ENCODE results near the gene PADI1.

Gene PADI1

DNA sequence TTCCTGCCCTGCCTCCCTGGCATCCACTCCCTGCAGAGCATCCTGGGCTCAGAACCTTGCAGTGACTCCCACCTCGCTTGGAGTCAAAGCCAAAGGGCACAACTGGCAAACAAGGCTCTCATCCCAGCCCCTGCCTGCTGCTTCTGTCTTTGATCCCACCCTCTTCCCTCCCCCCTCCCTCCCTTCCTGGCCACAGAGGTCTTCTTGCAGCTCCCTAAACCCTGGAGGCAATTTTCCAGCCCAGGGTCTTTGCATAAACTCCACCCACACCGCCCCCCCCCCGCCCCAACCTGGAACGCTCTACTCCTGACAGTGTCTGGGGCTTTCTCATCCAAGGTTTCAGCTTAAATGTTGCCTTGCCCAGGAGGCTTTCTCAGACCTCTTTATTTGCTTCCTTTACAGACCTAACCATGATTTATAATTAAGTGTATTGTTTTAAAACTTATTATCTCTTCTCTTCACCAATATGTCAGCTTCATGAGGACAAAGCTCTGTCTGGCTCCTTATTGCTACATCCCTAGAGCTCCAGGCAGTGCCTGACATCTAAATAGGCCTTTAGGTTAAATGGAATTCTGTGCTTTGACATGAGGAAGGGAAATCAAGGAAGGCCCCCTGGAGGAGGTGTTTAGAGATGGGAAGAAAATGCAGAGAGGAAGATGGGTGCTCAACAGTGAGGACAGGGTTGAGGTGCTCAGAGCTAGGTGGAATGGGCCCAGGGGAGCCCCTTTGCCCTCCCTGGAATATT is 37.7 kb upstream of the PADI1 start:
- H3K27ac Mint-ChIP-seq = peak overlapping the region; percentile 59
- H3K4me1 Mint-ChIP-seq = peaks cover 23% of the 10 kb centered on the region
- DNase-seq = no peak
- no peaks in the 10 kb centered on the region for H3K9me3 Mint-ChIP-seq
- no peaks in the 10 kb centered on the region for H3K36me3 Mint-ChIP-seq (ENCODE audit: low read depth)
- TF ChIP-seq, protein P1, sequence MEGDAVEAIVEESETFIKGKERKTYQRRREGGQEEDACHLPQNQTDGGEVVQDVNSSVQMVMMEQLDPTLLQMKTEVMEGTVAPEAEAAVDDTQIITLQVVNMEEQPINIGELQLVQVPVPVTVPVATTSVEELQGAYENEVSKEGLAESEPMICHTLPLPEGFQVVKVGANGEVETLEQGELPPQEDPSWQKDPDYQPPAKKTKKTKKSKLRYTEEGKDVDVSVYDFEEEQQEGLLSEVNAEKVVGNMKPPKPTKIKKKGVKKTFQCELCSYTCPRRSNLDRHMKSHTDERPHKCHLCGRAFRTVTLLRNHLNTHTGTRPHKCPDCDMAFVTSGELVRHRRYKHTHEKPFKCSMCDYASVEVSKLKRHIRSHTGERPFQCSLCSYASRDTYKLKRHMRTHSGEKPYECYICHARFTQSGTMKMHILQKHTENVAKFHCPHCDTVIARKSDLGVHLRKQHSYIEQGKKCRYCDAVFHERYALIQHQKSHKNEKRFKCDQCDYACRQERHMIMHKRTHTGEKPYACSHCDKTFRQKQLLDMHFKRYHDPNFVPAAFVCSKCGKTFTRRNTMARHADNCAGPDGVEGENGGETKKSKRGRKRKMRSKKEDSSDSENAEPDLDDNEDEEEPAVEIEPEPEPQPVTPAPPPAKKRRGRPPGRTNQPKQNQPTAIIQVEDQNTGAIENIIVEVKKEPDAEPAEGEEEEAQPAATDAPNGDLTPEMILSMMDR (IDR thresholded peaks at IDR 0.05) = no peak
- peaks cover 18% of the 10 kb centered on the region for H3K27me3 Mint-ChIP-seq (ENCODE audit: low read depth, poor library complexity)
- no peak overlapping the region for H3K4me3 Mint-ChIP-seq

GRCh38 chr1:17167786-17168090 is 37.2 kb upstream of the PADI1 start:
- DNase-seq = no peak
- H3K36me3 Mint-ChIP-seq (ENCODE audit: low read depth) = no peaks in the 10 kb centered on the region
- no peaks in the 10 kb centered on the region for H3K9me3 Mint-ChIP-seq
- peaks cover 19% of the 10 kb centered on the region for H3K27me3 Mint-ChIP-seq (ENCODE audit: low read depth, poor library complexity)
- H3K4me1 Mint-ChIP-seq = peaks cover 23% of the 10 kb centered on the region
- TF ChIP-seq, protein P1 (IDR thresholded peaks at IDR 0.05) = no peak
- peak overlapping the region; percentile 82 for H3K27ac Mint-ChIP-seq
- no peak overlapping the region for H3K4me3 Mint-ChIP-seq

DNA sequence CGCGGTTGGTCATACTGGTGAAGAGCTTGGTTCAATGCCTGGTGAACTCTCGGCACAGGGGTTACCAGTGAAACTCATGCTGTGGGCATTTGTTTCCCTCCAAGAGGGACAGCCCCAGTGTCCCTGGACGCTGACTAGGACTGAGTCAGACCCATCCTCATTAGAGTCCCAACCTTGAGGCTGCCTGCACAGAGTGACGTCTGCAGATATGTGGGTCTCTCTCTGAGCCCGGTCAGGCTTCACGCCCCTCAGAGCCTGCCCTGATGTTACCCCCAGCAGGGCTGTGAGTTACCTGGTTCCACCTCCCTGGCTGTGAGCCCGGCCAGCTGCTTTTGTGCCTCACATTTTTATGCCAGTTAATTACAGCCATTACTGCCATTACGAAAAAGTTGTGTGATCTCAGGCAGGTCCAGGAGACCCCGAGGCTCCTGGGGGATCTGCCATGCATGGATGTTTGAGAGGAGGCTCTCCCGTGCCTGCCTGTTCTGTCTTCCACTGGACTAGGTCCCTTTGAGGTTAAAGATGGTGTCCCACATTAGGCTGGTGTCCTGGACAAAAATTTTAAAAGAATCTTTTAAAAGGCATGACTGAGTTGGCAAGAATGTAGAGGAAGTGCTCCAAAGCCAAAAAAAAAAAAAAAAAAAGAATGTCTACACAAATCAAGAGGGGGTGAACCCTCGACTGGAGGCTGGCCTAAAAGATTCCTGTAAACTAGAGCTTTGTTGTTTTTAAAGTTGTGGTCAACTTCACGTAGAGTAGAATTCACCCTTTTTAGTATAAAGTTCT is 36.6 kb upstream of the PADI1 start:
- Mint-ChIP-seq H3K4me1 (peaks cover 23% of the 10 kb centered on the region), H3K9me3 (peaks cover 5% of the 10 kb centered on the region), H3K36me3 (ENCODE audit: low read depth) (no peaks in the 10 kb centered on the region), H3K4me3 (no peak overlapping the region), H3K27ac (peak overlapping the region; percentile 82), H3K27me3 (ENCODE audit: low read depth, poor library complexity) (peaks cover 24% of the 10 kb centered on the region)
- TF ChIP-seq, protein P1 (IDR thresholded peaks at IDR 0.05) = no peak
- DNase-seq = no peak

GRCh38 chr1:17170571-17170970 is 34.4 kb upstream of the PADI1 start:
- H3K27ac Mint-ChIP-seq = no peak overlapping the region

GRCh38 chr1:17173217-17173616 is 31.7 kb upstream of the PADI1 start:
- peaks cover 10% of the 10 kb centered on the region for H3K4me1 Mint-ChIP-seq
- no peak for DNase-seq
- peaks cover 33% of the 10 kb centered on the region for H3K9me3 Mint-ChIP-seq
- H3K27me3 Mint-ChIP-seq (ENCODE audit: low read depth, poor library complexity) = peaks cover 14% of the 10 kb centered on the region
- TF ChIP-seq, protein P1 (IDR thresholded peaks at IDR 0.05) = no peak
- H3K36me3 Mint-ChIP-seq (ENCODE audit: low read depth) = no peaks in the 10 kb centered on the region
- peak overlapping the region; percentile 12 for H3K27ac Mint-ChIP-seq
- no peak overlapping the region for H3K4me3 Mint-ChIP-seq

More at GRCh38 chr1:17170571-17170970, 34.4 kb upstream of the PADI1 start:
- H3K4me3 Mint-ChIP-seq = no peak overlapping the region
- TF ChIP-seq, protein P1 (IDR thresholded peaks at IDR 0.05) = no peak
- peaks cover 15% of the 10 kb centered on the region for H3K27me3 Mint-ChIP-seq (ENCODE audit: low read depth, poor library complexity)
- H3K4me1 Mint-ChIP-seq = peaks cover 23% of the 10 kb centered on the region
- H3K9me3 Mint-ChIP-seq = peaks cover 21% of the 10 kb centered on the region
- no peaks in the 10 kb centered on the region for H3K36me3 Mint-ChIP-seq (ENCODE audit: low read depth)
- DNase-seq = no peak

Data from nephron progenitor cell (in vitro differentiated cells).